GM12865 (cell line): Measurements from ENCODE around the gene BRCA2.

Experiments
- DNase-seq: peaks from one replicate; pipeline ENCODE4 v3.0.0; 2010; ENCODE audit warnings: low read depth
- H3K4me3 ChIP-seq: 2 replicates; pipeline ENCODE4 v1.5.1; 2011; ENCODE audit warnings: mild to moderate bottlenecking, low read depth, low read length, control low read depth
- CTCF ChIP-seq: IDR thresholded peaks from 2 replicates; pipeline ENCODE4 v1.5.1; 2011; ENCODE audit warnings: low read length, control low read depth, low read depth, inconsistent platforms; ENCODE audit not compliant: insufficient read depth; ENCODE audit errors: missing control alignments

BRCA2 gene

DNA sequence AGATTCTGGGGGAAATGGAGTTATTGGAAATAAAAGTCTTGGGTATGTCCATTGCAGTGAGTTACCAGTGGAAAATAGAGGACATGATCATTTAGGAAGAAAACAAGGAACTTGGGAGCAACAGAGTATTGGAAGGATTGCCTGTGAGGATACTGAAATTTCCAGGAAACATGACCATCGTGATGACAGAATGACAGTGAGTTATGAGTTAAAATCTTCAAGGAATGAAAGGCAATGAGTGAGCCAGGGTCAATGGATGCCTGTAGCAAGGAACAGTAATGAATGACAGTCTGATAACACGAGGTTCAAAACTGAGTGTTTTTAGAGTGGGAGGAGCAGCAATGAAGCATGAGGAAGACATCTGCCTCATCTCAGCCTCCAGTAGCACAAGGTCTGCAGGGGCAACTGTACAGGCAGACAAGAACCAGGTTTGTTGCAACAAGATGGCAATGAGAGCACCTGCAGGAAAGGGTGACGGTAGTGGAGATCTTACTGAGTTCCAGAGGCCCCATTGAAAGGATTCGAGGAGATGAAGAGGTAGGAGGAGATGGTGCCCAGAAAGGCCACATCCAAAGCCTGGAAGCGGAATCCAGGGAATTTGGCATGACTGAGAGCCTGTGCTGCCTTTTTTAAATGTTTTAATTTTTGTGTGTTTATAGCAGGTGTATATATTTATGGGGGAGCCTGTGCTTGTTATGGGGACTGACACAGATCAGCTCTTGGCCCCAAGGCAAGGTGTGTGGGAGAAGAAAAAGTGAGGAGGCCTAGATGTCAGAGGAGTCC, 68.7 kb downstream of the BRCA2 start:
- DNase-seq, result no peak
- no peak overlapping the region for H3K4me3 ChIP-seq
- no peak for TF ChIP-seq CTCF

- H3K4me3 ChIP-seq, result no peak overlapping the region
- no peak for DNase-seq
- TF ChIP-seq CTCF, result no peak
These were observed 69.4 kb downstream of the BRCA2 start for GRCh38 chr13:32384702-32385101.

GRCh38 chr13:32385410-32385809, 70.1 kb downstream of the BRCA2 start:
- no peak overlapping the region for H3K4me3 ChIP-seq
- TF ChIP-seq CTCF, result no peak
- DNase-seq, result no peak

DNA sequence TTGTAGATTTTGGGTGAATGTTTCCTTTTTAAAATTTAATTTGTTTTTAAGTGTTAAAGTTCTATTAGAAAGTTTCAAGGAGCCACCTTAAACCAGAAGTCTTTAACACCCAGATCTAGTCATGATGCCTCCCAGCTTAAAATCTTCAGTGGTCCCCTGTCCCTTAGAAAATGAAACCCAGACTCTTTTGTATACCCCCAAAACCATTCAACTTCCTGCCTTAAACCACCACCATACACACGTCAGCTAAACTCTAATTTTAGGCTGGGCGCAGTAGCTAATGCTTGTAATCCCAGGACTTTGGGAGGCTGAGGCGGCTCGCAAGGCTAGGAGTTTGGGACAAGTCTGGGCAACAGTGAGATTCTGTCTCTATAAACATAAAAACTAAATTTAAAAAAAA, 74.7 kb downstream of the BRCA2 start:
- peak; percentile 65 for DNase-seq
- no peak for TF ChIP-seq CTCF
- H3K4me3 ChIP-seq, result no peak overlapping the region; the same call in 1 of the 2 replicates

GRCh38 chr13:32390484-32390883, 75.2 kb downstream of the BRCA2 start:
- no peak for TF ChIP-seq CTCF
- no peak for DNase-seq
- no peak overlapping the region for H3K4me3 ChIP-seq

DNA sequence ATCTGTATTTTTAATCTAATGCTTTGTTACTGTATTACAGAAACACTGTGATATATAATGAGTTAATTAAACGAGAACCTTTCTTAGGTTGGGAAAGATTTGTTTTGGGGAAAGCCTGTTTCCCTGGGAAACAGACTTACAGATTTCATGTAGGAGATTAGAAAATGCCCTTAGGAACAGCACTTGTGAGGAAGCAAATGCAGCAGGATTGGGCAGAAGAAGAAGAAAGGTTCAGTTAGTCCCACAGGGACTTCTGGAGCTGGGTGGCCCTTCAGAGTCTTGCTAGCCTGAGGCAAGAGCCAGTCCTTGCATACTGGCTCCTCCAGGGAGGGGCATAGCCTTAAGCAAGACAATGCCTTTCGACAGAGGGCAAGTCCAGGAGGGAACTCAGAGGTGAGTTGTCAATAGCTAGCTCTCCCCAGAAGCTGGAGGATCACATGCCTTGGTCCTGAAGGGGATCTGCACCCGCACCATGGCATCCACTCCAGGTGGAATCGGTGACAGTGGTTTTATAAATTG, 75.9 kb downstream of the BRCA2 start:
- TF ChIP-seq CTCF, result no peak
- no peak for DNase-seq
- no peak overlapping the region for H3K4me3 ChIP-seq

DNA sequence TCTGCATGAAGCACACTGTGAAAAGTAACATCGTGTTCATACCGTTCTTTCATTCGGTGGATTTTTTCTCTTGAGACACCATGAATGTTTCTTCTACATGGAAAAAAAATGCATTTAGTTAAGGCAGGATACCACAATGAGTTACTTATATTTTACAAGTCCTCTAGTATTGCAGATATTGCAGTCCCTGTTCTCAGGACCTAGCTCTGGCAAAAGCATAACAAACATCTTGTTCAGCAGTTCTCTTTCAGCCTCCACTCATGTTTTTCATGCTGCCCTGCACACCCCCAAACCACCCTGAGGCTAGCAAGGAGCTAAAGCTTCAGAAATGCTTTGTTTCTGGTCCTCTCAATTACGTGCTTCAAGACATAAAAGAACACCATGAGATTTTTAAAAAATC, 87.8 kb downstream of the BRCA2 start:
- no peak for DNase-seq
- H3K4me3 ChIP-seq, result no peak overlapping the region
- no peak for TF ChIP-seq CTCF
